GM03348 (cell line): Measurements from ENCODE around the gene JCHAIN.
A peak's percentile ranks its signal among the peaks of the same experiment; 100 is the strongest.

Source experiments
- DNase-seq: peaks from one replicate; pipeline ENCODE4 v3.0.0; 2012; ENCODE audit warnings: low spot score

JCHAIN gene

DNA sequence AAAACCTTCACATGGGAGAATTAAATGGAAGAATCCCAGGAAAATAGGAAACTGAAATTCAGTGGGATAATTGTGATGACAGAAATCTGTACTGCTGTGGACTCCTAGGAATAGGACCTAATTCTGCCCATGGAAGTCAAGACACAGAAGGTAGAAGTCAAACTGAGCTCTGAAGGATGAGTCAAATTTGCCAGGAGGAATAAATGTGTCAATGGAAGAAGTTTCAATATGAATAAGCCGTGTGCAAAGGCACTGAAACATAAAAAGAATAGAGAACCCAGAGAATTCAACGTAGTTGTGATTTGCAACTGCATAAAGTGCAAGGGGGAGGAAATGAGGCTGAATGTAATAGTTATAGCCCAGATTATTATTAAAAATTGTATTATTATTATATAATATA lies 26.1 kb downstream of the JCHAIN start:
- no peak for DNase-seq

DNA sequence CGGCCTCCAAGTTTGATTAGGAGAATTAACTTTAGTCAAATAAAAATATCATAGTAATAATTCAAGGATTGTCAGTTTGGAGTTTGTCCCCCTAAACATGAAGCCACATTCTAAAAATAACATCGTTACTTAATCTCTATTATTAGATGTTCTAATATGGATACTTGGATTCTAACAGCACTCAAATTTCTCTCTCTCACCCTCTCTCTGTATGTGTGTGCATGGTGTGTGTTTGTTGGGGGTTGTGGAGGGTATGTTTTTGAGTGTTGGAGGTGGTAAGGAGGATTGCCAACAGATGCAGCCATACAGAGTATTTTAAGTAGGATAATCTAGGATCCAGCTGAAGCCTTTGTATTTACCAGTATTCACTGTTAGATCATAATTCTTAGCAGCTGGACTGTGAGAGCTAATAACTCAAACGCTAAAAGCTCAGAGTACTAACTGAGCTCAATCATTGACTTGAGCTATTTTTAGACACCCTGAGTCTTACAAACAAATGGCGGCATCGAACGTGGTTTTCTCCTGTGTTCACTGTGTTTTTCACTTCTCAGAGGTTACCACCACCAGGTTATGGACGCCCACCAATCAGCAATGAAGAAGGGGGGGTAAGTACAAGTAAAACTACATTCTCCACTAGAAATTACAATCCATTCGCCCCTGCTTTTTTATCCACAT lies 28.9 kb downstream of the JCHAIN start:
- peak; percentile 8 for DNase-seq

DNA sequence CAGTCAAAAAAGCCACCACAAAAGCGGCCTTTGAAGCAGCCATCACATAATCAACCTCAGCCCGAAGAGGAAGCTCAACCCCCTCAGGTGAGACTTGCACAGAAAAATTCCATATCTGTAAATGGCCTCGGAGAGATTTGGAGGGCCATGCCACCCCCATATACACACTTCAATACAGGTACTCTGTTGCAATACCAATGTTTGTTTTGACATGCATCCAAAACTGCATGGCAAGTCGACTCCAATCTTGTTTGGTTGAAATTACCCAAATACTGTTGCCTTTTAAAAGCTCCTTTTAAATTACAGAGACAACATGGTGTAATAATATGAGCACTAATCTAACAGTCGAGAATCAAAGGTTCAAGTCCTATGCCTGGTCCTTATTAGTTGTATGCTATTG lies 31.8 kb downstream of the JCHAIN start:
- DNase-seq = no peak

DNA sequence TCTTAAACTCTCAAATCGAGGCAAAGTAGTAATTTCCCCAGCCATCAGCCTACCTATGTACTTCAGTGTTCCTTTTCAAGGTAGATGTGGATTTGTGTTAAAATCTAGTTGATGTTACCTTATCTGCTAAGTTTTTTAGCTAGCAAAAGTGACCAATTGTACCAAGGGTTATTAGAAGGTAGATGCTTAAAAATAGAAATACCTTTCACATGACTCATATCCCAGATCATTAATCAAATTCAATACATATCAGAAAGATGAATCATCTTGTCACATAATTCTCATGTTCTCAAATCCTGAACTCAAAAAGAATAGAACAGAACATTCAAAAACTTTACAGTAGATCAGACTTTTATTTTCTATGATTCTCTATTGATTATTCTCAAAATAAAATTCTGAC lies 34.3 kb downstream of the JCHAIN start:
- DNase-seq = no peak

GRCh38 chr4:70630162-70630561 lies 36.1 kb downstream of the JCHAIN start:
- no peak for DNase-seq

DNA sequence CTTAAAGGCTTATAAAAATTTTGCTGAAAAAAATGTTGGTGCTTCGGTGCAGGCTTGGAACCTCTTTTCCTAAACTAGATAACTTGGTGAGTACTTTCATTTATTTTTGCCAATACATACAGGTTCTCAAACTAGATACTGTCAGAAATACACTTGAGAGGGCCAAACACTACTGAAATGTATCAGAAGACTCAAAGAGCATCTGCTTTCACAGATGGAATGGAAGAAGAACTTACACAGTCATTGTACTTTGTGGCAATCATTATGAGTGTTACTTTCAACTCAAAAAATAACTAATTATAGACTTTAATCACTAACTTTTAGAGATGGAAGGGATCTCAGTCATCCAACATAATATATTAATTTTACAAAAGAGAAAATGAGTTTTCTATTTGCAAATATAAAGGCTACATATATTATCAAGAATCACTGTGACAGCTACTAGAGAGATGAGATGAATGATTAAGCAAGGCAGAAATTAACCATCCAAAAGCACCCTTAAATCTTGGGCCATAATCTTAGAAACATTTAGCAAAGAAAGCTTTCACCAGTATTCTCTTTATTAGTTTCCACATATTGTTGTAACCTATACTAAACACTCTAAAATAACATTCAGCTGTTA lies 36.7 kb downstream of the JCHAIN start:
- no peak for DNase-seq

GRCh38 chr4:70628444-70628843 lies 37.9 kb downstream of the JCHAIN start, which contains the start of gene ENAM:
Gene ENAM, plus strand, starts transcription at chr4:70628744. Its CDS starts 757 bp downstream, at chr4:70629501.
- DNase-seq = no peak

DNA sequence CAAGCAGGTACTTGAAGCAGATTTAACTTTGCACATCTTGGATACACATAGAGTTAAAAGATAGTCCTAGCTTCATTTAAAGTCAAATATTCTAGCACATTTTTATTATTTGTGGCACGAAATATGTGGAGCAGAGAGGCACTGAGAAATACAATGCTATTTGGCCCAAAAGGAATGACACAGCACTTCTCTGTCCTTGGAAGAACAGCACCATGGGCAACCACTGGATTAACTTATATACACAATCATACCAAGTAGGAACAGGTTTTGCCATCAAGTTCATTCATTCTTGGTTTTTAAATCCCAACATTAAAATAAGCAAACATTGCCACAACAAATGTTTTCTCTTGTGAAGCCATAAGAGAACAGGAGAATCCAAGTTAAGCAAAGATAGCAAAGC lies 38.7 kb downstream of the JCHAIN start:
- DNase-seq = no peak

DNA sequence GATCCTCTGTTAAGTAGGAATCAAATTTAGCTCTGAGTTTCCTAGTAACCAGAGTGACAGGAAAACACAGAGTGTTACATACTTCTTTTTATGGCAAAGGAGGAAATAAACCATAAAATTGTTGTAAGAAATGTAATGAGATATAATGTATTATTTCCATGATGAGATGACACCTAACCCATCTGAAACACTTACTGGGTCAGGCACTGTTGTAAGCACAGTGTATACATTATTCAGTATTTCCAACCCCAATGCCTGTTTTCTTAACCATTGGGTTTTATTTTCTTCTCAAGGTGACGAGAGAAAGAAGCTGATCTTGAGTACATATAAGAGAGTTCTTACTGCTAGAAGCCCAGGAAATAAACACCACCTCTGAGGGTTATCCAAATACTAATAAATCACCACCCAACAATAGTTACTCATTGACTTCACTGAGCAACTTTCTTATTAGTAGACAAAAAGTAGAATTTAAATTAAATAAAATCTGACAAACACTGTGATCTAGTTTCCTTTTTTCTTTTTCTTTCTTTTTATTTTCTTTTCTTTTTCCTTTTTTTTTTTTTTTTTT lies 42.0 kb downstream of the JCHAIN start:
- DNase-seq = no peak

DNA sequence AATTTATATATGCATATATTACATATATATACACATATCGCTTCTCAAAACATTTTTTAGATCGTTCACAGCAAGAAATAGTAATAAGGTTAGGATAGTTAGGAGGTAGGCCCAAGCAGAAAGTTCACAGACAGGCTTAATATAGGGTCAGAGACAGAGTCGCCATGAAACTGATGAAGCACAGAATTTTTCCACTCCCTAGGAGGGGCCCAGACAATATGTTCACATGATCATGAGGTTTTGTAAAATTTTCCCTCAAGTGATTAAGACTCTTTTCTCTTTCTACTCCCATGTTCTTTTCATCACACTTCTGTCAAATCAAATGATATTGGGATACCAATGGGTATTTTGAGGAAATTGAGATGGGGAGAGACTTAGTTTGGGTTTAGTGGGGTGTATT lies 43.0 kb downstream of the JCHAIN start:
- DNase-seq = no peak

DNA sequence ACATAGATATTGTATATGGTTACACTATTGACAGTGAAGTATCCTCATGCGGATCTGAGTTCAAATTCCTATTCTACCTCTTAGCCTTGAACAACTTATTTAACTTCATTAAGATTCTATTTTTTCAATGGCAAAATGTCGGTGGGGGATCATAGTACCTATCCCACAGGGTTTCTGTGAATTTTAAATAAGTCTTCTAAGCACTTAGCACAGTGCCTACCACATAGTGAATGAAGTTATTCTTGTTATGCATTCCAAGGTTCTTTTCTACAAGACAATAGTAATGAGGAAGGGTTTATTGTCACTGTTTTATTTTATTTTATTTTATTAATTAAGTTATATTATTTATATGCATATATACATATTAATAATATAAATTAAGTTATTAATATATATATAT lies 46.5 kb downstream of the JCHAIN start:
- DNase-seq = no peak

DNA sequence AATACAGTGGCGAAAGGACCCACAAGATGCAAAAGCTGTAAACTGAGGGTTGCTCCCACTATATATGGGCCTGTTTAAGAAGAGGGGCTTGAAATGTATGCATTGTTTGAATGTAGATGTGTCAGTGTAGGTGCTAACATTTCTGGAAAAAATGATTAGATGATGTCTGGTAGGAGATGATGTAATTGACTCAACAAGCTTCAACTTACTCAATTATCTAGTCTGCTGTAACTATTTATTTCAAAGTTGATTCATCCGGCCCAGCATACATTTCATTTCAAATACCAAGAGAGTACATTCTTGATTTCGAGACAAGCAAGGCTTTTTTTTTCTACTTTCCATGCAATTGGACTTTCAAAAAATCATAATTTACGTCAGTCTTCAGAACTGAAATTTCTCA lies 47.0 kb downstream of the JCHAIN start:
- no peak for DNase-seq

- no peak for DNase-seq
These were observed 52.1 kb downstream of the JCHAIN start for GRCh38 chr4:70614184-70614555.

- DNase-seq = no peak
These were observed 52.8 kb downstream of the JCHAIN start for GRCh38 chr4:70613306-70614183.

- no peak for DNase-seq
These were observed 58.0 kb downstream of the JCHAIN start for GRCh38 chr4:70608324-70608723.

DNA sequence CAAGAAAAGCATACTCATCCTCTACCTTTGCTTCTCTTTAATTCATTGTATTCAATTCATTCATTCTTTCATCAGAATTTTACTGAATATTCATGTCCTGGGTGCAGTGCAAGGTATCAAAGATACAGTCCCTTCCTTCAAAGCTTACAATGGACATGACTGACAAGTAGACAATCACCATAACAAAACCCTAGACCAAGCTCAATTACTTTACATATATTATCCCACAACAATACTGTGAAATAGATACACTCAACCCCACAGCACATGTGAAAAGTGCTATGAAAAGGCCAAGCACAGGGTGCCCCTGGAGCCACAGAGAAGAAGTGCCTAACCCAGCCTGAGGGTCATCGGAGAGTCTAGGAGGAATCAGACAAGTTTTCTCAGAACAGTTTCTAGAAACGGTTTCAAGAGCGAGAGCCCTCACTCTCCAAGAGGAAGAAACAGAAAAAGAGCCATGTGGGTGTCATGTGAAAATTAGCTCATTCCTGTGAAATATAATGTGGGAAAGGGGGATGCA lies 58.9 kb downstream of the JCHAIN start:
- DNase-seq = no peak

GRCh38 chr4:70606459-70606858 lies 59.8 kb downstream of the JCHAIN start:
- DNase-seq = no peak
